GM12801 (cell line): ENCODE data around the gene KLHDC4.

Source experiments
- CTCF ChIP-seq: IDR thresholded peaks from one replicate; pipeline ENCODE4 v1.5.1; 2011; ENCODE audit warnings: control low read depth; ENCODE audit not compliant: insufficient read length; ENCODE audit errors: extremely low read depth

Gene KLHDC4

GRCh38 chr16:87688876-87689815 lies 76.6 kb downstream of the KLHDC4 start:
- TF ChIP-seq CTCF: no peak

DNA sequence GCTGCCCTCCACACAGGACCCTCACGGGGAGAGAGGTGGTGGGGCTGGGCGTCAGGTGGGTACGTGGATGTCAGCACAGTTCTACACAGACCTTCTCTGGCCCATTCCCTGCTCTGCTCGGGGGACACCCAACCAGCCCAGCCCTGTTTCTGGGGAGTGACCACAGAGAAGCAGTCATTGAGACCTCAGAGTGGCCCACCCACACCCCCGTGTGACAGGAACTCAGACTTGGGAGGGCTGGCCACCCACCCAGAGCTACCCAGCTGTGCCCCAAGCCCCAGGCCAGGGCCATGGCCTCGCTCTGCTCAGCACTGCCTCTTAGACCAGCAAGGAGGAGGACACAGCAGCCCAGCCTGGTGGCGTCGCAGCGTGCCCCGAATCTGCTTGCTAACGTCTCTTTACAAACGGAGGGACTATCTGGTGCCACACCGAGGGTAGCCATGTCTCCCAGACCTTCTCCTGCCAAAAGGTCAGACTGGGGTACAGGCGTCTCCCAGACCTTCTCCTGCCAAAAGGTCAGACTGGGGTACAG lies 77.7 kb downstream of the KLHDC4 start:
- no peak for TF ChIP-seq CTCF

DNA sequence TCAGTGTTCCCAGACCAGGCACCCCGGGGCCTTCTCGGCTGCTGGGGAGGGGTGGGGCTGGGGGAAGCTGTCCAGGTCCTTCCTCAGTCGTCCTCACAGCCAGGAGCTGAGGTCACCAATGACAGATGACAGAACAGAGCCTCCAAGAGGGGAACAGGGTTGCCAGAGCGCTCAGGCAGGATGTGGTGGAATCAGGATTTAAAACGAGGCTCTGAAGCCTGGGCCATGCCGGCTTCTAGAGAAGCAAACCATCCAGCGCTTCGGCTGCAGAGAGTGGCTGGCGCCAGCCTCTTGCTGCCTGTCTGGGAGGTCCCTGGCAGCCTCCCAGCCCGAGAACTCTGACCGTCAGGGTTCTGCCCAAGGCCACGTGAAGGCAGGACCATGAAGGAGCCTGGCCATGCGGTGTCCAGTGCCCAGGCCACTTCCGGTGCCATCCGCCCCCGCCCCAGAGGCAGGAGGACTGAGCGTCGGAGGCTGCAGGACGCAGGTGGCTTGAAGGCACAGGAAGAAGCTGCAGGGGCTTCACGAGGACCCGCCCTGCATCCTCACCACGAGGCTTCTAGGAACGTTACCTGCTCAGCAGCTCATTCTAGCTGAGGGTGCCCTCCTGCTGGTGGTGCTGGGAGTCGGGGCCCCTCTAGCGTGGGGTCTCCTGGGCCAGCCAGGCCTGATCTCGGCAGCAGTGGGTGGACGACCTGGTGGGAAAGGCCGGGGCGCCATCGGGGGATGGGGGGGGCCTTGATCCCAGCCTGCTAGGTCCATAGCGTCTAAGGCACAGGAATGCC lies 78.5 kb downstream of the KLHDC4 start:
- no peak for TF ChIP-seq CTCF

- no peak for TF ChIP-seq CTCF
These were observed 79.1 kb downstream of the KLHDC4 start for GRCh38 chr16:87686697-87687096.

- no peak for TF ChIP-seq CTCF
These were observed 80.0 kb downstream of the KLHDC4 start for GRCh38 chr16:87685766-87686165.

GRCh38 chr16:87685405-87685755 lies 80.4 kb downstream of the KLHDC4 start:
- TF ChIP-seq CTCF: no peak

GRCh38 chr16:87684711-87685404 lies 80.9 kb downstream of the KLHDC4 start:
- no peak for TF ChIP-seq CTCF
